HCT116 (cell line): ENCODE data around the gene MXD3. TPM values are rescaled to one million over a fixed set of nuclear protein-coding genes. Genes with fewer than 3 reads are reported as not detected.

Experiments used
- ATAC-seq: fragments of 200-7000 bp; cut with Tn5 transposase; 2 replicates; pipeline ENCODE4 v1.9.1; 2020; ENCODE audit warnings: mild to moderate bottlenecking, moderate library complexity
- BruUV-seq: library from RNA; stranded (reverse); fragments of 400-500 nt; replicated peaks from 2 replicates; lab custom pipeline; 2021; lab: Mats Ljungman, UMichigan
- CTCF ChIA-PET: fragments of 300-600 bp; sonication (Branson Sonifier 250); formaldehyde crosslinking; loops from one replicate; lab custom pipeline; 2021; ENCODE audit warnings: antibody characterized with exemption; lab: Charles Lee
- POLR2A ChIA-PET: fragments of 300-600, 350-600 bp; sonication (Branson Sonifier 250); formaldehyde crosslinking; loops from one replicate; lab custom pipeline; 2021; ENCODE audit warnings: antibody characterized with exemption; lab: Charles Lee
- RAD21 ChIA-PET, 2 experiments: fragments of 300-600 bp; sonication (Branson Sonifier 250); formaldehyde crosslinking; loops; one replicate each; lab custom pipeline; 2023; ENCODE audit warnings: low total read pairs in 2 of 2; ENCODE audit not compliant: uncharacterized antibody in 2 of 2, unreplicated experiment in 2 of 2, low non-redundant PET in 1 of 2; lab: Charles Lee
- DNase-seq: peaks from one replicate; pipeline ENCODE4 v3.0.0-alpha.2; 2010; ENCODE audit warnings: low read depth, low spot score
- H2AFZ ChIP-seq: fragments of 200-600 bp; shearing (Covaris generic), sonication (generic); 2 replicates; pipeline ENCODE4 v1.6.1; 2017; ENCODE audit warnings: low read depth, mixed run types, mixed read lengths, antibody characterized with exemption, low read length; ENCODE audit not compliant: poor library complexity, severe bottlenecking
- H3K27ac ChIP-seq: 2 replicates; pipeline ENCODE4 v1.5.1; 2012; ENCODE audit warnings: low read depth, low read length
- H3K27me3 ChIP-seq: fragments of 200-600 bp; sonication (generic); 2 replicates; pipeline ENCODE4 v1.6.1; 2016; ENCODE audit warnings: mixed run types, low read length, mixed read lengths; ENCODE audit not compliant: insufficient read depth
- H3K36me3 ChIP-seq, 2 experiments: fragments of 200-500 bp in 1 of 2; fragments of 200-600 bp in 1 of 2; sonication (Bioruptor generic) in 1 of 2; sonication (generic) in 1 of 2; 2 replicates each; pipeline versions ENCODE4 v1.5.1 to v1.6.1; 2014 to 2016; ENCODE audit warnings: low read length in 2 of 2, inconsistent platforms in 1 of 2, mixed read lengths in 1 of 2, mixed run types in 1 of 2; ENCODE audit not compliant: insufficient read depth in 2 of 2, control insufficient read depth in 1 of 2
- H3K4me1 ChIP-seq, 2 experiments: fragments of 200-600 bp in 1 of 2; sonication (generic) in 1 of 2; 2 replicates each; pipeline versions ENCODE4 v1.5.1 to v1.6.1; 2012 to 2017; ENCODE audit warnings: low read length in 2 of 2, inconsistent platforms in 1 of 2, mild to moderate bottlenecking in 1 of 2, mixed read lengths in 1 of 2, mixed run types in 1 of 2, moderate library complexity in 1 of 2; ENCODE audit not compliant: insufficient read depth in 2 of 2, control insufficient read depth in 1 of 2
- H3K4me2 ChIP-seq: fragments of 200-600 bp; sonication (generic); 2 replicates; pipeline ENCODE4 v1.6.1; 2017; ENCODE audit warnings: mixed run types, low read length, mixed read lengths
- H3K4me3 ChIP-seq, 2 experiments: fragments of 200-600 bp in 1 of 2; sonication (generic) in 1 of 2; replicated peaks in 1 of 2; 2 replicates each; pipeline ENCODE4 v1.5.1; 2011 to 2016; ENCODE audit warnings: low read length in 2 of 2, control low read depth in 1 of 2, low read depth in 1 of 2, mild to moderate bottlenecking in 1 of 2, mixed read lengths in 1 of 2, mixed run types in 1 of 2
- H3K79me2 ChIP-seq: fragments of 200-600 bp; sonication (generic); 2 replicates; pipeline ENCODE4 v1.6.1; 2017; ENCODE audit warnings: mild to moderate bottlenecking, mixed run types, low read length, moderate library complexity, mixed read lengths; ENCODE audit not compliant: insufficient read depth
- H3K9ac ChIP-seq: fragments of 200-600 bp; sonication (generic); 2 replicates; pipeline ENCODE4 v1.6.1; 2016; ENCODE audit warnings: low read length, mixed read lengths
- H3K9me2 ChIP-seq: fragments of 200-600 bp; sonication (generic), shearing (Covaris generic); 2 replicates; pipeline ENCODE4 v1.6.1; 2017; ENCODE audit warnings: mixed run types, mild to moderate bottlenecking, moderate library complexity; ENCODE audit not compliant: insufficient read depth
- H3K9me3 ChIP-seq, 2 experiments: fragments of 200-500 bp in 1 of 2; fragments of 200-600 bp in 1 of 2; sonication (Bioruptor generic) in 1 of 2; sonication (generic) in 1 of 2; 2 replicates each; pipeline ENCODE4 v1.6.1; 2014 to 2017; ENCODE audit warnings: low read length in 2 of 2, mixed read lengths in 2 of 2, inconsistent platforms in 1 of 2, low read depth in 1 of 2, mild to moderate bottlenecking in 1 of 2, mixed run types in 1 of 2, moderate library complexity in 1 of 2; ENCODE audit not compliant: control insufficient read depth in 1 of 2, insufficient read depth in 1 of 2
- H4K20me1 ChIP-seq: fragments of 200-600 bp; sonication (generic), shearing (Covaris generic); 2 replicates; pipeline ENCODE4 v1.6.1; 2017; ENCODE audit warnings: mixed run types, mild to moderate bottlenecking, moderate library complexity; ENCODE audit not compliant: insufficient read depth
- EZH2phosphoT487 ChIP-seq: fragments of 200-600 bp; IDR thresholded peaks from 2 replicates; pipeline ENCODE4 v1.6.1; 2018; ENCODE audit warnings: antibody characterized with exemption, borderline replicate concordance
- SIN3A ChIP-seq: IDR thresholded peaks from 2 replicates; pipeline ENCODE4 v1.6.1; 2012; ENCODE audit warnings: low read depth
- TCF7L2 ChIP-seq: IDR thresholded peaks from 2 replicates; pipeline ENCODE4 v1.7.0; 2011; ENCODE audit warnings: borderline replicate concordance, inconsistent platforms; ENCODE audit not compliant: insufficient read depth, insufficient read length; ENCODE audit errors: extremely low read depth
- YY1 ChIP-seq: IDR thresholded peaks from 2 replicates; pipeline ENCODE4 v1.6.1; 2011; ENCODE audit warnings: low read length, low read depth, moderate library complexity, mild to moderate bottlenecking; ENCODE audit not compliant: insufficient replicate concordance; ENCODE audit errors: extremely low read depth
- intact Hi-C: fragments of 100-400 bp; cut with micrococcal nuclease; formaldehyde crosslinking; loops from 2 replicates; pipeline ENCODE4 v1.10.0; 2022
- total RNA-seq: library from RNA; stranded (reverse); gene quantifications from one replicate; pipeline ENCODE4 v1.2.1, GENCODE V29; 2021; ENCODE audit not compliant: unreplicated experiment
- TF ChIP-seq, protein P1 (sequence below), 3 experiments: fragments of 200-600 bp in 1 of 3; sonication (generic) in 1 of 3; IDR thresholded peaks in 2 of 3; conservative IDR thresholded peaks in 1 of 3; 2 replicates each; pipeline ENCODE4 v1.5.1; 2012 to 2017; ENCODE audit warnings: low read depth in 2 of 3, low read length in 2 of 3, antibody characterized with exemption in 1 of 3, borderline replicate concordance in 1 of 3, control low read depth in 1 of 3, mild to moderate bottlenecking in 1 of 3, mixed read lengths in 1 of 3, mixed run types in 1 of 3, moderate library complexity in 1 of 3; ENCODE audit not compliant: insufficient read depth in 1 of 3
- TF ChIP-seq, protein P2 (sequence below): IDR thresholded peaks from 2 replicates; pipeline ENCODE4 v1.6.1; 2012

MXD3 gene
- total RNA-seq, 1 experiment from 2014 or later: 37.6 TPM

DNA sequence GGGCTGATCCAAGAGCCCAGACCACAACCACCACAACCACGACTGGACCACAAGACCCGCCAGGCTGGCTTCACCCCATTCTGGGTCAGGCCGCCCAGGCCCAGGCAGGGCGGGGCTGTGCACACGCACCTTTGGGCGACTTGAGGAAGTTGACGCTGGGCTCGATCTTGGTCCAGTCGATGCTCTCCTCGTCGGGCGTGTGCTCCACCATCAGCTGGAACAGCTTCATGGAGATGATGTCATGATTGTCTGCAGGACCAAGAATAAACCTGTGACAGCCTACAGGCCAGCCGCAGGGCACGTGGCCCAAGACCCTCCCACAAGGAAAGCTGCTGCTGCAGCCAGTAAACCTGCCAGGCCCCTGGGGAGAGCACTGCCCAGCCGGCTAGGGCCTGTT, 22.5 kb upstream of the MXD3 start:
- Histone ChIP-seq H4K20me1 (no peaks in the 10 kb centered on the region), H3K9me3 (no peaks in the 10 kb centered on the region), H3K4me2 (no peak overlapping the region), H3K36me3 (peaks cover 26 to 30% of the 10 kb centered on the region in 2 experiments; a peak in 3 of 4 replicates), H2AFZ (no peak overlapping the region), H3K27me3 (no peaks in the 10 kb centered on the region), H3K27ac (no peak overlapping the region), H3K9me2 (no peaks in the 10 kb centered on the region), H3K4me1 (no peaks in the 10 kb centered on the region), H3K4me3 (no peak overlapping the region), H3K9ac (no peak overlapping the region), H3K79me2 (peaks cover 2% of the 10 kb centered on the region; the same call in 1 of the 2 replicates)
- POLR2A ChIA-PET: no interaction called here
- RAD21 ChIA-PET: no interaction called here
- CTCF ChIA-PET: no interaction called here
- TF ChIP-seq TCF7L2: no peak
- TF ChIP-seq, protein P1, sequence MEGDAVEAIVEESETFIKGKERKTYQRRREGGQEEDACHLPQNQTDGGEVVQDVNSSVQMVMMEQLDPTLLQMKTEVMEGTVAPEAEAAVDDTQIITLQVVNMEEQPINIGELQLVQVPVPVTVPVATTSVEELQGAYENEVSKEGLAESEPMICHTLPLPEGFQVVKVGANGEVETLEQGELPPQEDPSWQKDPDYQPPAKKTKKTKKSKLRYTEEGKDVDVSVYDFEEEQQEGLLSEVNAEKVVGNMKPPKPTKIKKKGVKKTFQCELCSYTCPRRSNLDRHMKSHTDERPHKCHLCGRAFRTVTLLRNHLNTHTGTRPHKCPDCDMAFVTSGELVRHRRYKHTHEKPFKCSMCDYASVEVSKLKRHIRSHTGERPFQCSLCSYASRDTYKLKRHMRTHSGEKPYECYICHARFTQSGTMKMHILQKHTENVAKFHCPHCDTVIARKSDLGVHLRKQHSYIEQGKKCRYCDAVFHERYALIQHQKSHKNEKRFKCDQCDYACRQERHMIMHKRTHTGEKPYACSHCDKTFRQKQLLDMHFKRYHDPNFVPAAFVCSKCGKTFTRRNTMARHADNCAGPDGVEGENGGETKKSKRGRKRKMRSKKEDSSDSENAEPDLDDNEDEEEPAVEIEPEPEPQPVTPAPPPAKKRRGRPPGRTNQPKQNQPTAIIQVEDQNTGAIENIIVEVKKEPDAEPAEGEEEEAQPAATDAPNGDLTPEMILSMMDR (IDR thresholded peaks at IDR 0.05 in 2 of 3, conservative IDR thresholded peaks at IDR 0.05 in 1 of 3; ENCODE audit: borderline replicate concordance in 1 of 3, insufficient read depth in 1 of 3, low read depth in 2 of 3, low read length in 2 of 3): no peak
- TF ChIP-seq EZH2phosphoT487: no peak
- TF ChIP-seq, protein P2, sequence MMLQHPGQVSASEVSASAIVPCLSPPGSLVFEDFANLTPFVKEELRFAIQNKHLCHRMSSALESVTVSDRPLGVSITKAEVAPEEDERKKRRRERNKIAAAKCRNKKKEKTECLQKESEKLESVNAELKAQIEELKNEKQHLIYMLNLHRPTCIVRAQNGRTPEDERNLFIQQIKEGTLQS: no peak
- no peak for TF ChIP-seq YY1
- TF ChIP-seq SIN3A: no peak
- no peak for DNase-seq
- no peak for ATAC-seq
- intact Hi-C loops: no loop called here
- no TSS peak for BruUV-seq
